COR-L47 (cell line): Measurements from ENCODE around the gene PRKACB.
"Not testable (repeated sequence)": the region's sequence is repeated elsewhere in the genome, so short reads cannot be mapped to it uniquely, and the experiment has no call there.

Experiments used
- DNase-seq: peaks from one replicate; lab custom pipeline; 2025; lab: John Stamatoyannopoulos, UW

The PRKACB gene

GRCh38 chr1:84269306-84269705, 125.2 kb downstream of the PRKACB start:
- no peak for DNase-seq

GRCh38 chr1:84271441-84272151, 127.5 kb downstream of the PRKACB start:
- no peak for DNase-seq

- DNase-seq = peak; percentile 65
Measured at GRCh38 chr1:84272401-84272800, 128.3 kb downstream of the PRKACB start.

- no peak for DNase-seq
Measured at GRCh38 chr1:84277343-84278059, 133.4 kb downstream of the PRKACB start.

- no peak for DNase-seq
Measured at GRCh38 chr1:84278905-84279304, 134.8 kb downstream of the PRKACB start.

GRCh38 chr1:84280912-84281311, 136.8 kb downstream of the PRKACB start:
- DNase-seq = no peak

- no peak for DNase-seq
Measured at GRCh38 chr1:84282780-84283333, 138.8 kb downstream of the PRKACB start.

- no peak for DNase-seq
Measured at GRCh38 chr1:84283381-84283780, 139.3 kb downstream of the PRKACB start.

GRCh38 chr1:84286071-84286470, 142.0 kb downstream of the PRKACB start:
- no peak for DNase-seq

GRCh38 chr1:84287389-84287788, 143.3 kb downstream of the PRKACB start:
- DNase-seq = not testable (repeated sequence)
